Eye (tissue), 1 donor: Measurements from ENCODE around the gene CACNA2D4.

Experiments used
- DNase-seq: peaks from one replicate; pipeline ENCODE4 v3.0.0-alpha.2; 2015

The CACNA2D4 gene

GRCh38 chr12:1869145-1869544 is 49.3 kb downstream of the CACNA2D4 start:
- no peak for DNase-seq

- DNase-seq = no peak
These were observed 53.1 kb downstream of the CACNA2D4 start for GRCh38 chr12:1865284-1865866.

- no peak for DNase-seq
These were observed 53.6 kb downstream of the CACNA2D4 start for GRCh38 chr12:1864867-1865266.

GRCh38 chr12:1864456-1864855 is 54.0 kb downstream of the CACNA2D4 start:
- no peak for DNase-seq

GRCh38 chr12:1863823-1864222 is 54.6 kb downstream of the CACNA2D4 start:
- no peak for DNase-seq

GRCh38 chr12:1862973-1863372 is 55.5 kb downstream of the CACNA2D4 start:
- no peak for DNase-seq

- no peak for DNase-seq
These were observed 58.8 kb downstream of the CACNA2D4 start for GRCh38 chr12:1859643-1860042.

GRCh38 chr12:1858456-1858855 is 60.0 kb downstream of the CACNA2D4 start:
- no peak for DNase-seq

GRCh38 chr12:1857821-1858220 is 60.6 kb downstream of the CACNA2D4 start:
- DNase-seq = no peak

- no peak for DNase-seq
These were observed 61.4 kb downstream of the CACNA2D4 start for GRCh38 chr12:1857086-1857485.

- no peak for DNase-seq
These were observed 63.2 kb downstream of the CACNA2D4 start for GRCh38 chr12:1855241-1855640.

GRCh38 chr12:1853716-1854115 is 64.7 kb downstream of the CACNA2D4 start:
- DNase-seq = no peak

GRCh38 chr12:1852076-1852475 is 66.4 kb downstream of the CACNA2D4 start:
- DNase-seq = no peak

- DNase-seq = no peak
These were observed 67.2 kb downstream of the CACNA2D4 start for GRCh38 chr12:1851151-1851701.

- no peak for DNase-seq
These were observed 69.7 kb downstream of the CACNA2D4 start for GRCh38 chr12:1848745-1849144.

- no peak for DNase-seq
These were observed 70.3 kb downstream of the CACNA2D4 start for GRCh38 chr12:1848146-1848545.

GRCh38 chr12:1847411-1847810 is 71.0 kb downstream of the CACNA2D4 start:
- DNase-seq = no peak

GRCh38 chr12:1846421-1847405 is 71.7 kb downstream of the CACNA2D4 start:
- no peak for DNase-seq

GRCh38 chr12:1845886-1846285 is 72.6 kb downstream of the CACNA2D4 start:
- no peak for DNase-seq

GRCh38 chr12:1845427-1845826 is 73.0 kb downstream of the CACNA2D4 start:
- no peak for DNase-seq

- no peak for DNase-seq
These were observed 73.6 kb downstream of the CACNA2D4 start for GRCh38 chr12:1844661-1845409.

- no peak for DNase-seq
These were observed 74.2 kb downstream of the CACNA2D4 start for GRCh38 chr12:1844223-1844622.

- no peak for DNase-seq
These were observed 74.8 kb downstream of the CACNA2D4 start for GRCh38 chr12:1843641-1844005.
